GM19193 (cell line): ENCODE results near the gene TBC1D9B.

Experiments
- POLR2A ChIP-seq: IDR thresholded peaks from 4 replicates; pipeline ENCODE4 v1.6.1; 2011; ENCODE audit not compliant: insufficient read depth, insufficient read length; ENCODE audit errors: extremely low read depth

Gene TBC1D9B

GRCh38 chr5:179820127-179820482 lies 87.6 kb downstream of the TBC1D9B start:
- TF ChIP-seq POLR2A: no peak

- no peak for TF ChIP-seq POLR2A
Measured at GRCh38 chr5:179819296-179820126, 88.2 kb downstream of the TBC1D9B start.

GRCh38 chr5:179818746-179819295 lies 88.9 kb downstream of the TBC1D9B start:
- TF ChIP-seq POLR2A: peak; percentile 66

- no peak for TF ChIP-seq POLR2A
Measured at GRCh38 chr5:179817890-179818745, 89.6 kb downstream of the TBC1D9B start.

- no peak for TF ChIP-seq POLR2A
Measured at GRCh38 chr5:179817470-179817840, 90.2 kb downstream of the TBC1D9B start.

GRCh38 chr5:179816796-179817469 lies 90.8 kb downstream of the TBC1D9B start:
- peak; percentile 27 for TF ChIP-seq POLR2A

GRCh38 chr5:179816401-179816795 lies 91.3 kb downstream of the TBC1D9B start:
- TF ChIP-seq POLR2A: no peak

- TF ChIP-seq POLR2A: no peak
Measured at GRCh38 chr5:179815491-179816249, 92.0 kb downstream of the TBC1D9B start.

GRCh38 chr5:179814090-179814489 lies 93.6 kb downstream of the TBC1D9B start:
- no peak for TF ChIP-seq POLR2A

GRCh38 chr5:179812997-179813607 lies 94.6 kb downstream of the TBC1D9B start:
- no peak for TF ChIP-seq POLR2A

GRCh38 chr5:179812135-179812825 lies 95.4 kb downstream of the TBC1D9B start:
- no peak for TF ChIP-seq POLR2A
